A549 treated with RU486 at 1 μM for 4 hours (cell line): Measurements from ENCODE around the gene MTNR1B. TPM values are rescaled to one million over a fixed set of nuclear protein-coding genes. Genes with fewer than 3 reads are reported as not detected.

Source experiments
- total RNA-seq: library from RNA; stranded (reverse); fragments of 200-300 nt; extraction: Qiagen RNA extraction; gene quantifications from 5 replicates; pipeline ENCODE4 v1.2.3, GENCODE V29; 2022; ENCODE audit warnings: low read depth

Gene MTNR1B
- not detected in 5 replicates for total RNA-seq

GRCh38 chr11:92969634-92970347 lies at the start of gene MTNR1B:
Gene MTNR1B (plus strand): TSS chr11:92969651. CDS start chr11:92969726, 75 bp downstream.

Other genes with a start within 250 kb of the MTNR1B start
- gene SLC36A4, start 228.3 kb downstream of the MTNR1B start, total RNA-seq = 8.5 to 19.2 TPM (median 18.8 TPM) in 5 replicates